Uterus (tissue), 4 donors: ENCODE measurements around the gene FHL3. TPM values are rescaled to one million over a fixed set of nuclear protein-coding genes. Genes with fewer than 3 reads are reported as not detected.

Source experiments
- DNase-seq, 2 donors: peaks; one replicate each; pipeline ENCODE4 v3.0.0-alpha.2; 2019 to 2020
- H3K27ac ChIP-seq, 2 donors: fragments of 200-600 bp; sonication (generic); 1 replicate in 1 of 2; 2 replicates in 1 of 2; pipeline ENCODE4 v1.5.1; 2016 to 2018
- H3K27me3 ChIP-seq, 2 donors: fragments of 200-600 bp; sonication (generic); one replicate each; pipeline ENCODE4 v1.5.1; 2018 to 2019; ENCODE audit warnings: control low read depth in 1 of 2
- H3K36me3 ChIP-seq, 2 donors: fragments of 200-600 bp; sonication (generic); one replicate each; pipeline ENCODE4 v1.5.1; 2019; ENCODE audit warnings: control low read depth in 1 of 2
- H3K4me1 ChIP-seq, 2 donors: fragments of 200-600 bp; sonication (generic); one replicate each; pipeline ENCODE4 v1.5.1; 2018 to 2019; ENCODE audit warnings: control low read depth in 1 of 2
- H3K4me3 ChIP-seq, 2 donors: fragments of 200-600 bp; sonication (generic); 1 replicate in 1 of 2; 2 replicates in 1 of 2; pipeline ENCODE4 v1.5.1; 2018 to 2019; ENCODE audit warnings: mild to moderate bottlenecking in 1 of 2
- H3K9me3 ChIP-seq, 2 donors: fragments of 200-600 bp; sonication (generic); one replicate each; pipeline ENCODE4 v1.5.1; 2019; ENCODE audit warnings: control low read depth in 1 of 2
- POLR2A ChIP-seq, 2 donors: fragments of 450-650 bp; IDR thresholded peaks; one replicate each; pipeline ENCODE4 v1.6.1; 2016; ENCODE audit warnings: antibody characterized with exemption in 2 of 2, mild to moderate bottlenecking in 1 of 2, moderate library complexity in 1 of 2
- intact Hi-C: fragments of 100-400 bp; cut with DNase I; formaldehyde crosslinking; loops from one replicate; pipeline ENCODE4 v1.15.1; 2023; ENCODE audit warnings: low total_unique reads
- total RNA-seq, 4 donors: library from RNA; depleted of rRNA in 3 of 4; stranded (reverse); fragments of >200 nt in 3 of 4; gene quantifications; one replicate each; pipeline versions ENCODE4 v1.1.0 to v1.2.4, GENCODE V29; 2014 to 2023
- TF ChIP-seq, protein P1 (sequence below), 4 experiments: fragments of 200-600 bp in 2 of 4; fragments of 450-650 bp in 2 of 4; sonication (generic) in 2 of 4; IDR thresholded peaks; one replicate each; pipeline ENCODE4 v1.5.1; 2016 to 2019; ENCODE audit warnings: antibody characterized with exemption in 4 of 4, mild to moderate bottlenecking in 2 of 4, moderate library complexity in 1 of 4
- donor health status: DM: yes; HTN: yes; CAD: no.

Gene FHL3
- total RNA-seq, 4 donors from 2014 or later: 21.0 to 97.5 (median 42.1) TPM

DNA sequence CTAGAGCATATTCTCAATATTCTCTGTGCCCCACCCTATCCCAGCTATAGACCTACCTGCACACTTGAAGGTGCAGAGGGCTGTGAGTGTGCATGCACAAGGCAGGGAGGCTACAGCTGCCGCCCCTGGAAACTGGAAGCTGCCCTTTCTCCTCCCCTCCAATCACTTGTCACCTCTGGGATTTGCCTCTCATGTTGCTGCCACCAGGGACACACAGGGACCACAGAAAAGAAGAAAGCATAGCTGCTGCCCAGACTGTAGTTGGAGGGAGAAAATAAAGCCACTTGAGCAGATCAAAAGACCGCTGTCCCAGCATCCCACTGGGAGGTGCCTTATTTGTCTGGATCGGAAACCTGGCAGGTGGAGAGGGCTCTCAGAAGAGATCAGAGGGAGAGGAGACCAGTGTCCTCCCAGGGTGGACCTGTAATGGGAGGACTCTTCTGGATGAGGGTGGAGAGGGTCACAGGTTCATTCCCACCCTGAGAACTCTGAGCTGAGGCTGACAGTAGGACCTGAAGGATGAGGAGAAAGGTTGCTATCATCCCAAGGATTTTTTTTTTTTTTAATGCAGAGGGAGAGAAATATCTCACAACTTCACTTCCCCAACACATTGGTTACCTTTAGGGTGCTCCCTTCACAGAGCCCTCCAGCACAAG, 50.9 kb downstream of the FHL3 start:
- intact Hi-C loops: no loop called here
- Histone ChIP-seq H3K27ac (no peak overlapping the region), H3K27me3 (no peaks in the 10 kb centered on the region), H3K4me1 (no peaks in the 10 kb centered on the region), H3K4me3 (no peak overlapping the region), H3K36me3 (no peaks in the 10 kb centered on the region), H3K9me3 (no peaks in the 10 kb centered on the region)
- DNase-seq: no peak
- TF ChIP-seq, protein P1, sequence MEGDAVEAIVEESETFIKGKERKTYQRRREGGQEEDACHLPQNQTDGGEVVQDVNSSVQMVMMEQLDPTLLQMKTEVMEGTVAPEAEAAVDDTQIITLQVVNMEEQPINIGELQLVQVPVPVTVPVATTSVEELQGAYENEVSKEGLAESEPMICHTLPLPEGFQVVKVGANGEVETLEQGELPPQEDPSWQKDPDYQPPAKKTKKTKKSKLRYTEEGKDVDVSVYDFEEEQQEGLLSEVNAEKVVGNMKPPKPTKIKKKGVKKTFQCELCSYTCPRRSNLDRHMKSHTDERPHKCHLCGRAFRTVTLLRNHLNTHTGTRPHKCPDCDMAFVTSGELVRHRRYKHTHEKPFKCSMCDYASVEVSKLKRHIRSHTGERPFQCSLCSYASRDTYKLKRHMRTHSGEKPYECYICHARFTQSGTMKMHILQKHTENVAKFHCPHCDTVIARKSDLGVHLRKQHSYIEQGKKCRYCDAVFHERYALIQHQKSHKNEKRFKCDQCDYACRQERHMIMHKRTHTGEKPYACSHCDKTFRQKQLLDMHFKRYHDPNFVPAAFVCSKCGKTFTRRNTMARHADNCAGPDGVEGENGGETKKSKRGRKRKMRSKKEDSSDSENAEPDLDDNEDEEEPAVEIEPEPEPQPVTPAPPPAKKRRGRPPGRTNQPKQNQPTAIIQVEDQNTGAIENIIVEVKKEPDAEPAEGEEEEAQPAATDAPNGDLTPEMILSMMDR (IDR thresholded peaks at IDR 0.05): no peak
- TF ChIP-seq POLR2A (IDR thresholded peaks at IDR 0.05): no peak

DNA sequence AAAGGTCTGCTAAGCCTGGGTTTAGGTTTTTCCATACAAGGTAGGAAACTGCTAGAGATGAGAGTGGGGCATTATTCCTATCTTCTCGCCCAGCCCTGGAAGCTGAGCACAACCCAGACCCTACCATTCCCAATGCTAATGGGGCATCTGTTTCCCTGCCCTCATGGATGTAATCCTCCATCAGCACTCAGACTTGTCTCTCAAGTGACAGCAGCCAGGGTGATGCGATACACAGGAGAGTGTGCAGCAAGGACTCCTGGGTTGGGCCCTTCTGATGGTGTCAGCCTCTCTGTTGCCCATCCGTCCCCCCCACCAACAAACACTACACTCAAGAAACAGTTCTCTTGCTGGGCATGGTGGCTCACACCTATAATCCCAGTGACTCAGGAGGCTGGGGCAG, 52.6 kb downstream of the FHL3 start:
- TF ChIP-seq, protein P1 (IDR thresholded peaks at IDR 0.05): no peak
- TF ChIP-seq POLR2A (IDR thresholded peaks at IDR 0.05): no peak
- intact Hi-C loops: no loop called here
- H3K27ac ChIP-seq: no peak overlapping the region
- no peaks in the 10 kb centered on the region for H3K4me1 ChIP-seq
- no peak overlapping the region for H3K4me3 ChIP-seq
- H3K9me3 ChIP-seq: no peaks in the 10 kb centered on the region
- no peak for DNase-seq
- H3K27me3 ChIP-seq: no peaks in the 10 kb centered on the region
- H3K36me3 ChIP-seq: no peaks in the 10 kb centered on the region

DNA sequence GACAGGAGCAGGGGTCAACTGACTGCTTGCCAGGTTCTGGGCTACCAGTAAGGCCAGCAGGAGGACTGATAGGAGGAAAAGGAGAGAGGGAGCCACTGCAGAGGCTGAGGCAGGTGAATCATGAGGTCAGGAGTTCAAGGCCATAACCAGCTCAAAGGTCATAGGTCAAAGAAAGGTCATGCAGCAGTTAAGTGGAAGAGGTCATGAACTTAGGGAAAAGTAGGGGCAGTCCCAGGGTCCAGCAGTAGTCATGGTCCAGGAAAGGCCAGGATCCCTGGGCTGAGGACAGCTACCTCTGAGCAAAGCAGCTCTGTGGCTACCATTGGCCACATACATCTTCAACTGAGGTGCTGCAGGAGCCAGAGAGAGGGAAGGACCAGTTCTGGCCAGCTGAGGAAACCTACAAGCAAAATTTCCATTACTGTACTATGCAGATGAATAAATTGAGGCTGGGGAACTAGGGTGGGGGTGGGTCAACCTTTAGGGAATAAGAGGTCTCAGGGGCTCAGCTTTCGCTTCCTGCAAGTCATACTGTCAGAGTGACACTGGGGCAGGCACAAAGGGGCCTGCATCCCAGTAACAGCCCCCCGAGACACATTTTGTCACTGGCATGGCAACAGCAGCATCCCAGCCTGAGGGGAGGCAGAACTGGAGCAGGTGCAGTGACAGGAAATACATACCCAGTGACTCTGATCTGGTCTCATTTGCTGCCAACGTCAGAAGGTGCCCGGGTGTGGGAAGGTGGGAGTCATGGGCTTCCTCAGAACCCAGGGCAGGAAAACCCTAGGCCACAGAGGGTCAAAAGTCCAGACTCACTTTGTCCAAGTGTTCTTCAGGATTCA, 53.3 kb downstream of the FHL3 start:
- TF ChIP-seq, protein P1 (IDR thresholded peaks at IDR 0.05): no peak
- no peak for TF ChIP-seq POLR2A (IDR thresholded peaks at IDR 0.05)
- H3K4me1 ChIP-seq: no peaks in the 10 kb centered on the region

GRCh38 chr1:37951041-37951782, 54.1 kb downstream of the FHL3 start:
- no peaks in the 10 kb centered on the region for H3K9me3 ChIP-seq
- no peak overlapping the region for H3K27ac ChIP-seq
- no peaks in the 10 kb centered on the region for H3K27me3 ChIP-seq
- intact Hi-C loops: no loop called here
- H3K36me3 ChIP-seq: no peaks in the 10 kb centered on the region
- TF ChIP-seq, protein P1 (IDR thresholded peaks at IDR 0.05): no peak
- no peak for TF ChIP-seq POLR2A (IDR thresholded peaks at IDR 0.05)
- no peak for DNase-seq
- no peak overlapping the region for H3K4me3 ChIP-seq
- H3K4me1 ChIP-seq: no peaks in the 10 kb centered on the region

More for the DNA sequence above, 53.3 kb downstream of the FHL3 start:
- no peaks in the 10 kb centered on the region for H3K36me3 ChIP-seq
- no peak for DNase-seq
- H3K27me3 ChIP-seq: no peaks in the 10 kb centered on the region
- intact Hi-C loops: no loop called here
- H3K27ac ChIP-seq: no peak overlapping the region
- no peak overlapping the region for H3K4me3 ChIP-seq
- no peaks in the 10 kb centered on the region for H3K9me3 ChIP-seq
